ENCODE data around the gene CYTL1.

DNA sequence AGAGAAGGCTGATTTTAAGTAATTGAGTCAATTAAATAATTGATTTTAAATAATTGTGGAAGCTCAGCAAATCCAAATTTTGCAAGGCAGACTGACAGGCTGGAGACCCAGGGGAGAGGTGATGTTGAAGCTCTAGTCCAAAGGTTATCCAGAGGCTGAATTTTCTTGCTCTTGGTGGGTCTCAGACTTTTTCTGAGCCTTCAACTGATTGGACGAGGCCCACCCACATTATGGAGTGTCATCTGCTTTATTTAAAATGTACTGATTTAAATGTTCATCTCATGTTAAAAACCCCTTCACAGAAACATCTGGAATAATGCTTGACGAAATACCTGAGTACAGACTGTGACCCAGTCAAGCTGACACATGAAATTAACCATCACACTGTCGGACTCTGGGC lies 11.7 kb upstream of the CYTL1 start:
- TF ChIP-seq, protein P1, sequence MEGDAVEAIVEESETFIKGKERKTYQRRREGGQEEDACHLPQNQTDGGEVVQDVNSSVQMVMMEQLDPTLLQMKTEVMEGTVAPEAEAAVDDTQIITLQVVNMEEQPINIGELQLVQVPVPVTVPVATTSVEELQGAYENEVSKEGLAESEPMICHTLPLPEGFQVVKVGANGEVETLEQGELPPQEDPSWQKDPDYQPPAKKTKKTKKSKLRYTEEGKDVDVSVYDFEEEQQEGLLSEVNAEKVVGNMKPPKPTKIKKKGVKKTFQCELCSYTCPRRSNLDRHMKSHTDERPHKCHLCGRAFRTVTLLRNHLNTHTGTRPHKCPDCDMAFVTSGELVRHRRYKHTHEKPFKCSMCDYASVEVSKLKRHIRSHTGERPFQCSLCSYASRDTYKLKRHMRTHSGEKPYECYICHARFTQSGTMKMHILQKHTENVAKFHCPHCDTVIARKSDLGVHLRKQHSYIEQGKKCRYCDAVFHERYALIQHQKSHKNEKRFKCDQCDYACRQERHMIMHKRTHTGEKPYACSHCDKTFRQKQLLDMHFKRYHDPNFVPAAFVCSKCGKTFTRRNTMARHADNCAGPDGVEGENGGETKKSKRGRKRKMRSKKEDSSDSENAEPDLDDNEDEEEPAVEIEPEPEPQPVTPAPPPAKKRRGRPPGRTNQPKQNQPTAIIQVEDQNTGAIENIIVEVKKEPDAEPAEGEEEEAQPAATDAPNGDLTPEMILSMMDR (IDR thresholded peaks at IDR 0.05; ENCODE audit: insufficient read depth, low read length): no peak
- no peak for TF ChIP-seq GABPA (IDR thresholded peaks at IDR 0.05; ENCODE audit: low read depth)
- TF ChIP-seq POLR2AphosphoS5 (IDR thresholded peaks at IDR 0.05; ENCODE audit: low read depth): no peak
- TF ChIP-seq, protein P2, sequence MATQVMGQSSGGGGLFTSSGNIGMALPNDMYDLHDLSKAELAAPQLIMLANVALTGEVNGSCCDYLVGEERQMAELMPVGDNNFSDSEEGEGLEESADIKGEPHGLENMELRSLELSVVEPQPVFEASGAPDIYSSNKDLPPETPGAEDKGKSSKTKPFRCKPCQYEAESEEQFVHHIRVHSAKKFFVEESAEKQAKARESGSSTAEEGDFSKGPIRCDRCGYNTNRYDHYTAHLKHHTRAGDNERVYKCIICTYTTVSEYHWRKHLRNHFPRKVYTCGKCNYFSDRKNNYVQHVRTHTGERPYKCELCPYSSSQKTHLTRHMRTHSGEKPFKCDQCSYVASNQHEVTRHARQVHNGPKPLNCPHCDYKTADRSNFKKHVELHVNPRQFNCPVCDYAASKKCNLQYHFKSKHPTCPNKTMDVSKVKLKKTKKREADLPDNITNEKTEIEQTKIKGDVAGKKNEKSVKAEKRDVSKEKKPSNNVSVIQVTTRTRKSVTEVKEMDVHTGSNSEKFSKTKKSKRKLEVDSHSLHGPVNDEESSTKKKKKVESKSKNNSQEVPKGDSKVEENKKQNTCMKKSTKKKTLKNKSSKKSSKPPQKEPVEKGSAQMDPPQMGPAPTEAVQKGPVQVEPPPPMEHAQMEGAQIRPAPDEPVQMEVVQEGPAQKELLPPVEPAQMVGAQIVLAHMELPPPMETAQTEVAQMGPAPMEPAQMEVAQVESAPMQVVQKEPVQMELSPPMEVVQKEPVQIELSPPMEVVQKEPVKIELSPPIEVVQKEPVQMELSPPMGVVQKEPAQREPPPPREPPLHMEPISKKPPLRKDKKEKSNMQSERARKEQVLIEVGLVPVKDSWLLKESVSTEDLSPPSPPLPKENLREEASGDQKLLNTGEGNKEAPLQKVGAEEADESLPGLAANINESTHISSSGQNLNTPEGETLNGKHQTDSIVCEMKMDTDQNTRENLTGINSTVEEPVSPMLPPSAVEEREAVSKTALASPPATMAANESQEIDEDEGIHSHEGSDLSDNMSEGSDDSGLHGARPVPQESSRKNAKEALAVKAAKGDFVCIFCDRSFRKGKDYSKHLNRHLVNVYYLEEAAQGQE (IDR thresholded peaks at IDR 0.05; ENCODE audit: insufficient replicate concordance, low read depth): no peak
- no peak for TF ChIP-seq SPI1 (IDR thresholded peaks at IDR 0.05; ENCODE audit: borderline replicate concordance, low read depth)

Data from HL-60 (cell line).